Measurements from ENCODE around the gene SOCS4.

Gene SOCS4

DNA sequence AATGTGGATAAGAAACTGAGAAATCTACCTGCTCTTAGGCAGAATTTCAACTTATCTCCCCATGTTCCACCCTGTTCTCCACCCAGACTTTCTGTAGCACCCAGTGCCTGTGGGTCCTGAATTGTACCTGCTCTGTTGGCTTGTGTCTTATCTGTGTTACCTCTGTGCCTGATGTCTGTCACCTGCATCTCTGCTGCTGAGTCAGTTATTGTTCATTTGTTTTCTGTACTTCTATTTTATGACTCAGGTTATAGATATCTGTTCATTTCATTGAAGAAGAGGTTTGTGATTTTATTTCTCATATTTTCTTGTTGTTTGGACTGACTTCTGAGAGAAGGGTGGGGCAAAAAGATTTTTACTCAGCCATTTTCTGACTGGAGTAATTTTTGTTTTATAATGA, 11.7 kb downstream of the SOCS4 start:
- TF ChIP-seq, protein P1, sequence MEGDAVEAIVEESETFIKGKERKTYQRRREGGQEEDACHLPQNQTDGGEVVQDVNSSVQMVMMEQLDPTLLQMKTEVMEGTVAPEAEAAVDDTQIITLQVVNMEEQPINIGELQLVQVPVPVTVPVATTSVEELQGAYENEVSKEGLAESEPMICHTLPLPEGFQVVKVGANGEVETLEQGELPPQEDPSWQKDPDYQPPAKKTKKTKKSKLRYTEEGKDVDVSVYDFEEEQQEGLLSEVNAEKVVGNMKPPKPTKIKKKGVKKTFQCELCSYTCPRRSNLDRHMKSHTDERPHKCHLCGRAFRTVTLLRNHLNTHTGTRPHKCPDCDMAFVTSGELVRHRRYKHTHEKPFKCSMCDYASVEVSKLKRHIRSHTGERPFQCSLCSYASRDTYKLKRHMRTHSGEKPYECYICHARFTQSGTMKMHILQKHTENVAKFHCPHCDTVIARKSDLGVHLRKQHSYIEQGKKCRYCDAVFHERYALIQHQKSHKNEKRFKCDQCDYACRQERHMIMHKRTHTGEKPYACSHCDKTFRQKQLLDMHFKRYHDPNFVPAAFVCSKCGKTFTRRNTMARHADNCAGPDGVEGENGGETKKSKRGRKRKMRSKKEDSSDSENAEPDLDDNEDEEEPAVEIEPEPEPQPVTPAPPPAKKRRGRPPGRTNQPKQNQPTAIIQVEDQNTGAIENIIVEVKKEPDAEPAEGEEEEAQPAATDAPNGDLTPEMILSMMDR (conservative IDR thresholded peaks at IDR 0.05; ENCODE audit: low read depth, low read length): no peak
- DNase-seq (ENCODE audit: low read depth): no peak
- H3K4me3 ChIP-seq (ENCODE audit: low read length): no peak overlapping the region

DNA sequence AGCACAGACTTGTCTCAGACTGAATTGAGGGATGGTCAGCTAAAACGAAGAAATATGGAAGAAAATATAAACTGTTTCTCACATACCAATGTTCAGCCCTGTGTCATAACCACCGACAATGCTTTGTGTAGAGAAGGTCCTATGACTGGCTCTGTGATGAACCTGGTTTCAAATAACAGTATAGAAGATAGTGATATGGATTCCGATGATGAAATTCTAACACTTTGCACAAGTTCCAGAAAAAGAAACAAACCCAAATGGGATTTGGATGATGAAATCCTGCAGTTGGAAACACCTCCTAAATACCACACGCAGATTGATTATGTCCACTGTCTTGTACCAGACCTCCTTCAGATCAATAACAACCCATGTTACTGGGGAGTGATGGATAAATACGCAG, 16.5 kb downstream of the SOCS4 start:
- H3K4me3 ChIP-seq (ENCODE audit: low read length): no peak overlapping the region
- no peak for DNase-seq (ENCODE audit: low read depth)
- TF ChIP-seq, protein P1 (conservative IDR thresholded peaks at IDR 0.05; ENCODE audit: low read depth, low read length): no peak

DNA sequence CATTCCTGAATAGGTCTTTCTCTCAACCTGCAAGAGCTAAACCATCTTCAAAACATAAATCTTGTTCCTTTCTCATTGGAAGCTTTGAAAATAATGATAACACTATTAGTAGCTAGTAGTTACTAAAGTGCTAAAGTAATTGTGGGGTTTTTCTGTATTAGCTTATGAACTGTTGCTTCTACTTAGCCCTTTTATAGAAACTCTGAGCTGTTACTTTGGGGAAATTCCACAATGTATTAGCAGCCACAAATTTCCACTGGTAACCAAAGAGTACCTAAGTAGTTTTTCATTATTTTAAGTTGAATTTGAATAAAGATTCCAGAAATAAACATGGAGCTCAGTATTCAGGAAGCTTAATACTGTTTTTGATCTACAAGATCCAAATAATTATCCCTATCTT, 18.1 kb downstream of the SOCS4 start:
- no peak for DNase-seq (ENCODE audit: low read depth)
- TF ChIP-seq, protein P1 (conservative IDR thresholded peaks at IDR 0.05; ENCODE audit: low read depth, low read length): no peak

DNA sequence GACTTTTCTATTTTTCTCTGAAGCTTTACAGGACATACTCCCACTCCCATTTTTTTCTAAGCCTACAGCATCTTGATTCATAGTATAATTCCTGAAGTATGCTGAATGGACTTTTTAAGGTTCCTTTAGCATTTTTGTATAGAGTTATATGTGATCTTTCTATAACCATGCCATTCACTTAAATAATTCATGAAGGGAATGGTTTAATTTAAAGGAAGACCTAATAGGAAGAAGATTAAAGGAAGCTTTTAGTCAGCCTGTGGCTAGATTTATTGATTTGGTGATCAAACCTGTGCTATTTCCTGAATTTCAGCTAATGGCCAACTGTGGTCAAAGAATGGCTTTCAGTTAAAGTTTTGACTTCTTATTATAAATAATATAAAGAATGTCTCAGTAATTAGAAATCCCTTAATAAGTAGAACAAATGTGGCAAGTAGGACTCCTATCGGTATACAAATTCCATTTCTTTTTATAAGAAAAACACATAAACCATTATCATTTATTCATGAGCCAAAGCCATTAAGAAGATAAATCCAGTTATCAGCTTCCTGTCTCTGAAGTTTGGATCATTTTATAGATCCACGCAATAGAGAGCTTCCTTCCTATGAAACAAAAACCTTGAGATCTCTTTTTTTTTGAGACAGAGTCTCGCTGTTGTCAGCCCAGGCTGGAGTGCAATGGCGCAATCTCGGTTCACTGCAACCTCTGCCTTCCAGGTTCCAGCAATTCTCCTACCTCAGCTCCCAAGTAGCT, 20.4 kb downstream of the SOCS4 start:
- TF ChIP-seq, protein P1 (conservative IDR thresholded peaks at IDR 0.05; ENCODE audit: low read depth, low read length): no peak
- DNase-seq (ENCODE audit: low read depth): no peak

More for the DNA sequence above, 18.1 kb downstream of the SOCS4 start:
- H3K4me3 ChIP-seq (ENCODE audit: low read length): no peak overlapping the region

DNA sequence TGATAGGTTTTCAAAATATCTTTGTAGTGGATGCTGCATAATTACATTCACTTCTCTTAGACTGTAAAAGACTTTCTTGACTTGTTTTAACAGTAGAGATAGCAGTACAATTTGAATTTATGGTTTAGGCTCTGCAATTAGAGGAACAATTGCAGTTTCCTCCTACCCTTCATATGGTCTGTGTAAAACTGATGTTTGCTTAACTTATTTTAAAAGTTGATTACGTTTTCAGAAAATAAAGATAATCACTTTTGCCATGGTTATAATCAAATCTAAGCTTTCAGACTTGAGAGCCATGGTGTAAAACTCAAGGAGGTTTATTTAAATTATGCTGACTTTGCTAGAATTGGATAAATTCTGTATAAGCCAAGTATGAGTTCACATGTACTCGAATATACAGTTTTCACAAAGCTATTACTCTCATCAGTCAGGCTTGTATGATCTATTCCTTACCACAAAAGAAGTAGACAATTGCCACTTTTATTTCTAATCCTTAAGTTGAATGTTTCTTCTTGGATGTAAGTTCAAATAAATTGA, 21.9 kb downstream of the SOCS4 start:
- H3K4me3 ChIP-seq (ENCODE audit: low read length): no peak overlapping the region
- TF ChIP-seq, protein P1 (conservative IDR thresholded peaks at IDR 0.05; ENCODE audit: low read depth, low read length): no peak
- DNase-seq (ENCODE audit: low read depth): no peak

More for the DNA sequence above, 20.4 kb downstream of the SOCS4 start:
- H3K4me3 ChIP-seq (ENCODE audit: low read length): no peak overlapping the region

DNA sequence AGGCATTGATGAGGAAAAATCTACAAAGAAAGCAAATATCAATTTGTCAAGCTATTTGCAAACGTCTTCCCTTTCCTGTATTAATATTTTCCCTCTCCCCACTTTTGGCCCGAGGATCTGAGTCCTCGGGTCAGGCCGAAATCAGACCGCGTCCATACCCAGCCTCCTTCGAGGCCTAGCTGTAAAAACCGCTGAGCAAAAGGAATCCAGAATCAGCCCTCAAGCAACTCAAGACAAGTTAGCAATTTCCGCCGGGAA, 24.1 kb downstream of the SOCS4 start:
- TF ChIP-seq, protein P1 (conservative IDR thresholded peaks at IDR 0.05; ENCODE audit: low read depth, low read length): no peak
- no peak for DNase-seq (ENCODE audit: low read depth)
- peak overlapping the region; percentile 51 for H3K4me3 ChIP-seq (ENCODE audit: low read length)
